ENCODE measurements around the gene SLC34A1.
"Not testable (repeated sequence)": the region's sequence is repeated elsewhere in the genome, so short reads cannot be mapped to it uniquely, and the experiment has no call there.

The SLC34A1 gene

DNA sequence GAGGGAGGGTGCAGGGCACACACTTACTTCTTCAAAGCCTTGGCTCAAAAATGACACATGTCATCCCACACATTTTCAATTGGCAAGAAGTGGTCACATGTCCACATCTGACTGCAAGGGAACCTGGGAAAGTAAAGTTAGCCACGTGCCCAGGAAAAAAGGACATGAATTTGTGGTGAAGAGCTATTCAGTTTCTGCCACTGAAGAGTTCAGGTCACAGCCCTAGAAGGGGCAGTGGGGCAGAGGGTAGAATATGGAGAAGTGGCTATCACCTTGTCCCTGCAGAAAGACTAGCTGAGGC, 28.4 kb upstream of the SLC34A1 start:
- DNase-seq (ENCODE audit: extremely low read depth, low read depth) = no peak

DNA sequence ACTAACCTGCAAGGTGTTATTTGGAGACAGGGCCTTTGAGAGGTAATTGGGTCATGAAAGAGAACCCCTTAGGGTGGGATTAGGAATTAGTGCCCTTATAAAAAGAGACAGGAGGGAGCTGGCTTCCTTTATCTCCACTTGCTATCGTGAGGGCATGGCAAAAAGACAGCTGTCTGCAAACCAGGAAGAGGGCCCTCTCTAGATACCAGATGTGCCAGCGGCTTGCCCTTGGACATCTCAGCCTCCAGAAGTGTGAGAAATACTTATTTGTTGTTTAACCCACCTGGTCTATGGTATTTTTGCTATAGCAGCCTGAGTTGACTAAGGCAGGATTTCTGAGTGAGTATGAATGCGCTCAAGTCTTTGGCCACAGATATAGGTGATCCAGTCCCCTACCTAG, 27.5 kb upstream of the SLC34A1 start:
- TF ChIP-seq, protein P1, sequence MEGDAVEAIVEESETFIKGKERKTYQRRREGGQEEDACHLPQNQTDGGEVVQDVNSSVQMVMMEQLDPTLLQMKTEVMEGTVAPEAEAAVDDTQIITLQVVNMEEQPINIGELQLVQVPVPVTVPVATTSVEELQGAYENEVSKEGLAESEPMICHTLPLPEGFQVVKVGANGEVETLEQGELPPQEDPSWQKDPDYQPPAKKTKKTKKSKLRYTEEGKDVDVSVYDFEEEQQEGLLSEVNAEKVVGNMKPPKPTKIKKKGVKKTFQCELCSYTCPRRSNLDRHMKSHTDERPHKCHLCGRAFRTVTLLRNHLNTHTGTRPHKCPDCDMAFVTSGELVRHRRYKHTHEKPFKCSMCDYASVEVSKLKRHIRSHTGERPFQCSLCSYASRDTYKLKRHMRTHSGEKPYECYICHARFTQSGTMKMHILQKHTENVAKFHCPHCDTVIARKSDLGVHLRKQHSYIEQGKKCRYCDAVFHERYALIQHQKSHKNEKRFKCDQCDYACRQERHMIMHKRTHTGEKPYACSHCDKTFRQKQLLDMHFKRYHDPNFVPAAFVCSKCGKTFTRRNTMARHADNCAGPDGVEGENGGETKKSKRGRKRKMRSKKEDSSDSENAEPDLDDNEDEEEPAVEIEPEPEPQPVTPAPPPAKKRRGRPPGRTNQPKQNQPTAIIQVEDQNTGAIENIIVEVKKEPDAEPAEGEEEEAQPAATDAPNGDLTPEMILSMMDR (IDR thresholded peaks at IDR 0.05; ENCODE audit: low read depth, low read length) = no peak

More for the DNA sequence above, 28.4 kb upstream of the SLC34A1 start:
- TF ChIP-seq, protein P1 (IDR thresholded peaks at IDR 0.05; ENCODE audit: low read depth, low read length) = no peak

DNA sequence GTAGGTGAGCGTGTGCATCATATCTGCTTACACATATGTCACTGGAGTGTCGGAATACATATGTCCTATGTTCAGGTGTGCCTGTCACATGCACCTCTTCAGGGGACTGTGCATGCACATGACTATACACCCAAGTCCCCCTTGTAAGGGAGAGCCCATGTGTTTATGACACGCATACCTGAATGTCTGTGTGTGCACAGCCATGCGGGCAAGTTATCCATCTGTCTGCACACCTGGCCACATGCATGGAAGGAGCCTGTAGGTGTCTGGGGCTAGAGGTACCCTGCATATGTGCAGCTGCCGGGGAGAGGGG, 27.1 kb upstream of the SLC34A1 start:
- DNase-seq (ENCODE audit: extremely low read depth, low read depth) = no peak
- TF ChIP-seq, protein P1 (IDR thresholded peaks at IDR 0.05; ENCODE audit: low read depth, low read length) = no peak

More for the DNA sequence above, 27.5 kb upstream of the SLC34A1 start:
- no peak for DNase-seq (ENCODE audit: extremely low read depth, low read depth)

DNA sequence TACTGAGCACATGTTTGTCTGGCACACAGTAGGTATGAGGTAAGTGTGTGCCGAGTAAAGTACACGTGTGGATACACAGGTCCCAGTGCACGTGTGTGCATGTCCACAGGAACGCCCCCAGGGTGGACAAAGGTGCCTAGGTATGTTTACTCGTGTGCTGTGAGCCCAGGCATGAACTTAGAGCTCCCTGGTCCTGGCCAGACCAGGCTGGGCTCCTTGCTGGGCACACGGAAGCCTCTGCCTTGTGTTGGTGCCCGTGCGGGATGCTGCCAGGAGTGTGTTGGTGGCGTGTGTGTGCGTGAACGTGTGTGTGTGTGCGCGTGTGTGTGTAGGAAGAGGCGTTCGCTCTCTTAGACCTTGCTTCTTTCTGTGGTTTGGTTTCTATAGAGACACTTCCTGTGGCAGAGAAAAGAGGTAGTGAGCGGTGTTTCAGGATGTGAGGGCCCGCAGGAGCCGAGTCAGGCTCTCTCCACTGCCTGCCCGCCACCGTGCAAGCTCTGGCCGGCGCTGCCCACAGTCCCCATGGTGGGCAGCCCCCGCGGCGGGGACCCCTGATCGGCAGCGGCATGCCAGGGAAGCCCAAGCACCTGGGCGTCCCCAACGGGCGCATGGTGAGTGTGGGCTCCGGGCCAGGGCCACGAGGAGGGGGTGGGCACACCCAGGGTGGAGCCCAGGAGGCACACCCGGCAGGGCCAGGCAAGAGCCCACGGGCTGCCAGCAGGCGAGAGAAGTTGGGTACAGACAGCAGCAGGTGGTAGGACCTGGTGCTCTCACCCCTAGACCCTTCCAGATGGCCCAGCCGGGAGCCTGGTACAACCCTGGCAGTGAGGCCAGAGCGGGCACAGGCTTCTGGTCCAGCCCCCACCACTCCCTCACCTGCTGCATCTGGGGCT, 26.5 kb upstream of the SLC34A1 start, which contains the start of gene RGS14:
TSS of gene RGS14 (plus strand) at position 466 of the 893 bp plus-strand sequence. CDS start at position 567, 101 bp downstream.
- no peak for DNase-seq (ENCODE audit: extremely low read depth, low read depth)
- TF ChIP-seq, protein P1 (IDR thresholded peaks at IDR 0.05; ENCODE audit: low read depth, low read length) = no peak

DNA sequence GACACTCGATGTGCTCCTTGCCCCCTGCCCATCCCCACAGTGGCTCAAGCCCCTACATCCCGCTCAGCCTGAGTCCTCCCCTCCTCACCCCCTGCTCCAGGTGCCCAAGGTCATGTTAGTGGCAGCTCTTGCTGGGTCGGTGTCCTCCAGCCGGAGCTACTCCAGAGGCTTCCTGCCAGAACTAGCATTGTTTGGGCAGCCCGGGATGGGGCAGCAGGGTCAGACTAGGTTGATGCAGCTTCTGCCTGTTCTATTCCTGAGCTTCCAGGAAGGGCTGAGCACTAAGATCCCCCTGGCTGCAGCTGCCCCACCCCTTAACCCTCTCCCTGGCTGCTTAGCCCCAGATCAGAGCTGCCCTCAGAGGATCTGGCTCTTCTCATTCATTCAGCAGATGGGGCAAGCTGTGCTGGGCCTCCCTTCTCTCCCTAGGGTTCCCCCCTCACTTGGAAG, 25.8 kb upstream of the SLC34A1 start:
- no peak for DNase-seq (ENCODE audit: extremely low read depth, low read depth)
- TF ChIP-seq, protein P1 (IDR thresholded peaks at IDR 0.05; ENCODE audit: low read depth, low read length) = no peak

DNA sequence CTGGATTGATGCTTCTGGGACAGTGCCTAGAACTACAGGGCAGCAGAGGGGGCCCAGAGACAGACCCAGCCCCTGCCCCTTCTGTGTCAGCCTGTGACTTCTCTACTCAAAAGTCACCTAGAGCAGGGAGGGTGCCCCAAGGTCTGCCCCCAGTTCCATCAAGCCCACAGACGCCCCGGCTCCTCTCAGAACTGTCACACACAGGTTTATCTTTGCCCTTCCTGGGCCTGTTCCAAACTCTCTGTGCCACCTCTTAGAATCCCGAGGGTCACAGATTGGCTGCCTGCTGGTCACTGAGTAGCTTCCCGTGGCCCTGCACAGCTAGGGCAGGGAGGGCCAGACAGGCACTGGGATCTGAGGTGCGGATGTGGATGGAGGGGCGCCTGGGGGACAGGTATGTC, 24.8 kb upstream of the SLC34A1 start:
- TF ChIP-seq, protein P1 (IDR thresholded peaks at IDR 0.05; ENCODE audit: low read depth, low read length) = no peak
- no peak for DNase-seq (ENCODE audit: extremely low read depth, low read depth)

DNA sequence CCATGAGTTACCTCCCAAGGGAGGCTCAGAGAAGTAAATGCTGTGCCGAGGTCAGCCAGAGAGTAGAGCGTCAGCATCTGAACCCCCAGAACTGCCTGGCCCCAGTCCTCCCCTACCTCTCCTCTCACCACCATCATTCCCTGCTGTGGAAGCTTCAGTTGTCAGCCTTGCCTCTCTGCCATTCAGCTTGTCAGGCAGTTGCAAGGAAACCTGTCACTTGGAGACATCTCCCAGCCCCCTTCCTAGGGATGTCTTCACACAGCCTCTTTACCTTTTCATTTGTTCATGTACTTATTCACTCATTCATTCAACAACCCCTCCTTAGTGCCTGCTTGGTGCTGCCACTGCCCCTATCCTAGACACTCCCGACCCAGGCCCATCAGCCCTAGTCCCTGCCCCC, 24.4 kb upstream of the SLC34A1 start:
- DNase-seq (ENCODE audit: extremely low read depth, low read depth) = no peak
- TF ChIP-seq, protein P1 (IDR thresholded peaks at IDR 0.05; ENCODE audit: low read depth, low read length) = no peak

DNA sequence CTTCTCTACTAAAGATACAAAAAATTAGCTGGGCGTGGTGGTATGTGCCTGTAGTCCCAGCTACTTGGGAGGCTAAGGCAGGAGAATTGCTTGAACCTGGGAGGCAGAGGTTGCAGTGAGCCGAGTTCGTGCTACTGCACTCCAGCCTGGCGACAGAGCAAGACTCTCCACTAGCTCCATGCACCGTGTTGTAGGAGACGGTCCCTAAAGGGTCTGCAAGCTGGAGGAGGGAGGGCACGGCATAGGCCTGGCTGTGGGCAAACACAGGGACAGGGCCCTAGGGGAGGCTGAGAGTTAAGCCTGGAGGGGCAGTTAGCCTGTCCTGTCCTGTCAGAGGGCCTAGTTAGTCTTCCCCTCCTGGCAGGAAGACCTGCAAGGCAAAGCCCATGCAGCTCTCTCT, 23.5 kb upstream of the SLC34A1 start:
- not testable (repeated sequence) for DNase-seq (ENCODE audit: extremely low read depth, low read depth)

Data from AG09319 (cell line).